SK-N-SH (cell line): ENCODE results near the gene CKAP2. TPM values are rescaled to one million over a fixed set of nuclear protein-coding genes. Genes with fewer than 3 reads are reported as not detected.
"Not testable (repeated sequence)": the region's sequence is repeated elsewhere in the genome, so short reads cannot be mapped to it uniquely, and the experiment has no call there.

ENCODE experiments used
- CTCF ChIA-PET: fragments of 300-600, 350-600 bp; formaldehyde crosslinking; extraction: SDS; loops from one replicate; lab custom pipeline; 2021; lab: Yijun Ruan, JAX
- POLR2A ChIA-PET: fragments of 350-600 bp; sonication (Branson Sonifier 250); formaldehyde crosslinking; extraction: SDS; loops from one replicate; lab custom pipeline; 2020; ENCODE audit warnings: antibody characterized with exemption, inconsistent platforms; lab: Yijun Ruan, JAX
- DNase-seq: peaks from one replicate; pipeline ENCODE4 v3.0.0; 2012
- H2AFZ ChIP-seq: fragments of 200-600 bp; sonication (generic); 2 replicates; pipeline ENCODE4 v1.8.1; 2016; ENCODE audit warnings: antibody characterized with exemption, mild to moderate bottlenecking, low read depth
- H3F3A ChIP-seq: fragments of 200-600 bp; sonication (generic); replicated peaks from 2 replicates; pipeline ENCODE3; 2016; ENCODE audit warnings: antibody characterized with exemption, mild to moderate bottlenecking; ENCODE audit not compliant: insufficient read depth
- H3K27ac ChIP-seq, 2 experiments: fragments of 200-500 bp in 1 of 2; fragments of 200-600 bp in 1 of 2; sonication (Bioruptor generic) in 1 of 2; sonication (generic), shearing (Covaris generic) in 1 of 2; 2 replicates each; pipeline versions ENCODE4 v1.5.1 to v1.6.1; 2014 to 2016; ENCODE audit warnings: low read depth in 2 of 2, inconsistent platforms in 1 of 2, low read length in 1 of 2, mild to moderate bottlenecking in 1 of 2, mixed read lengths in 1 of 2
- H3K27me3 ChIP-seq: fragments of 200-600 bp; sonication (generic), shearing (Covaris generic); 2 replicates; pipeline ENCODE4 v1.6.1; 2016; ENCODE audit warnings: mixed run types; ENCODE audit not compliant: insufficient read depth
- H3K36me3 ChIP-seq, 2 experiments: fragments of 200-500 bp in 1 of 2; fragments of 200-600 bp in 1 of 2; sonication (Bioruptor generic) in 1 of 2; sonication (generic) in 1 of 2; replicated peaks in 1 of 2; 2 replicates each; pipeline versions ENCODE3 to v1.5.1; 2014 to 2016; ENCODE audit warnings: low read length in 1 of 2, mild to moderate bottlenecking in 1 of 2; ENCODE audit not compliant: insufficient read depth in 2 of 2, control insufficient read depth in 1 of 2
- H3K4me1 ChIP-seq, 2 experiments: fragments of 200-500 bp in 1 of 2; fragments of 200-600 bp in 1 of 2; sonication (Bioruptor generic) in 1 of 2; sonication (generic), shearing (Covaris generic) in 1 of 2; 2 replicates each; pipeline versions ENCODE4 v1.5.1 to v1.6.1; 2014 to 2016; ENCODE audit warnings: low read depth in 1 of 2, low read length in 1 of 2, mixed run types in 1 of 2; ENCODE audit not compliant: insufficient read depth in 2 of 2, control insufficient read depth in 1 of 2
- H3K4me2 ChIP-seq: fragments of 200-600 bp; sonication (generic), shearing (Covaris generic); 2 replicates; pipeline ENCODE4 v1.6.1; 2017; ENCODE audit warnings: mixed run types
- H3K4me3 ChIP-seq, 2 experiments: fragments of 200-500 bp in 1 of 2; fragments of 200-600 bp in 1 of 2; sonication (Bioruptor generic) in 1 of 2; sonication (generic), shearing (Covaris generic) in 1 of 2; 2 replicates each; pipeline versions ENCODE4 v1.5.1 to v1.8.1; 2014 to 2016; ENCODE audit warnings: low read depth in 2 of 2, inconsistent platforms in 1 of 2, low read length in 1 of 2, mild to moderate bottlenecking in 1 of 2, mixed read lengths in 1 of 2, moderate library complexity in 1 of 2
- H3K79me2 ChIP-seq: fragments of 200-600 bp; sonication (generic); 2 replicates; pipeline ENCODE4 v1.8.1; 2017; ENCODE audit warnings: mild to moderate bottlenecking; ENCODE audit not compliant: insufficient read depth
- H3K9ac ChIP-seq: fragments of 200-600 bp; sonication (generic); 2 replicates; pipeline ENCODE4 v1.6.1; 2017; ENCODE audit warnings: mixed run types
- H3K9me2 ChIP-seq: fragments of 200-600 bp; sonication (generic); 2 replicates; pipeline ENCODE4 v1.6.1; 2017; ENCODE audit warnings: mixed run types
- H3K9me3 ChIP-seq: fragments of 200-600 bp; sonication (generic); 2 replicates; pipeline ENCODE4 v1.6.1; 2017; ENCODE audit warnings: mixed run types, mild to moderate bottlenecking, moderate library complexity
- H4K20me1 ChIP-seq: fragments of 200-600 bp; sonication (generic); 2 replicates; pipeline ENCODE4 v1.6.1; 2017; ENCODE audit warnings: mild to moderate bottlenecking, mixed run types; ENCODE audit not compliant: insufficient read depth
- WGBS: methylation state at CpG from one replicate; pipeline ENCODE4 v1.1.6; 2017; ENCODE audit warnings: low lambda C conversion rate; 5-methylcytosine and 5-hydroxymethylcytosine counted together
- polyA plus RNA-seq, 3 experiments: library from polyadenylated mRNA; depleted of rRNA; stranded (reverse); fragments of >200 nt; gene quantifications; 2 replicates each; pipeline ENCODE4 v1.2.3, GENCODE V29; 2012

Gene CKAP2
- polyA plus RNA-seq, 1 of the 3 experiments (the other 2 are of a cell fraction), result 7.1 TPM

DNA sequence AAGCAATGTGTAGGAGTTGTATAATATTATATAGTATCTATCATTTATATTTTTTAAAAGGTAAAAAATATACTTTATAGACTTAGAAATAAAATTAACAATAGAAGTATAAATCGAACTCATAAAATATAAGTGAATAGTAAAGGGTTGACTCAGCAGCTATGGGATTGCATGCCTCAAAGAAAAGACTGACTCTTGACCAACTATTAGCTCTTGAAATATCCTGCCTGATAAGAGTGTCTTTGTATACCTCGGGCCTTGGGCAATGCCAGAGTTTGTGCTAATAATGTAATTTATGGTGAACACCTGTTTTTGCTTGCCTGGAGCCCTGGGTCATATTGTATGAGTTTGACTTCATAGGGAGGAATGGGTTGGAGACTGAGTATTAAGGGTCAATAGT, 31.8 kb downstream of the CKAP2 start:
- H3K4me1 ChIP-seq, H3K27me3 ChIP-seq, H3K9ac ChIP-seq, H3K4me2 ChIP-seq, H3K4me3 ChIP-seq, H2AFZ ChIP-seq, H3K9me2 ChIP-seq, H3K36me3 ChIP-seq, DNase-seq, H3K79me2 ChIP-seq, H3K9me3 ChIP-seq, CTCF ChIA-PET, H4K20me1 ChIP-seq, H3K27ac ChIP-seq, POLR2A ChIA-PET, H3F3A ChIP-seq: not testable (repeated sequence)
- 12% methylated on average over 2 of the region's 2 CpGs for WGBS

DNA sequence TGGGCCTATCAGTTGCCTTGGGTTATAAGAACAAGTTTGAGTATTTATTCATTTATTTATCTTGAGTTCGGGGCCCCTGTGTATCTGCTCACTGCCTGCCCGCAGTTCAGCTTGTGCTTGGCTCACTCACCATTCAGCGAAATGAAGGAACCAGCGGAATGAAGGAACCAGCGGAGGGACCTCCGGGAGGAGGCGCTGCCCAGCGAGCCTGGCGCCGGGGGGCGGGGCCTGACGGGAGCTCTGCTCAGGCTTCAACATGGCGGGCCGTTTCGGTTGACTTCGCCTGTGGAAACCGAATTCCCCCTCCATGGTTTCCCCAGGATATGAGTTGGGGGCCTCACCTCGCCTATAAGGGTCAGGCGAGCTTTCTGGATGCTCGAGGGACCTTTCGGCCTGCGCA, 33.5 kb downstream of the CKAP2 start:
- H3K9ac ChIP-seq, H4K20me1 ChIP-seq, H3K79me2 ChIP-seq, H3K4me2 ChIP-seq, H3K9me3 ChIP-seq, H3K4me3 ChIP-seq, H3K9me2 ChIP-seq, H3K27ac ChIP-seq, H3K36me3 ChIP-seq, POLR2A ChIA-PET, H2AFZ ChIP-seq, H3K4me1 ChIP-seq, CTCF ChIA-PET, H3K27me3 ChIP-seq, DNase-seq, H3F3A ChIP-seq: not testable (repeated sequence)
- no CpG with 5 or more reads among the region's 22 CpGs for WGBS

GRCh38 chr13:52491015-52491414, 35.7 kb downstream of the CKAP2 start:
- H3K4me3 ChIP-seq, H4K20me1 ChIP-seq, H3K36me3 ChIP-seq, H3K79me2 ChIP-seq, CTCF ChIA-PET, H3K27me3 ChIP-seq, H2AFZ ChIP-seq, H3K4me2 ChIP-seq, DNase-seq, H3K9me2 ChIP-seq, H3K4me1 ChIP-seq, H3F3A ChIP-seq, H3K9me3 ChIP-seq, H3K9ac ChIP-seq, H3K27ac ChIP-seq, POLR2A ChIA-PET: not testable (repeated sequence)
- WGBS, result 62% methylated on average over 3 of the region's 5 CpGs

- WGBS, result 41% methylated on average over 5 of the region's 5 CpGs
- H3K36me3 ChIP-seq, H3K27ac ChIP-seq, H3K4me3 ChIP-seq, H3K4me2 ChIP-seq, H4K20me1 ChIP-seq, H3K9me3 ChIP-seq, H2AFZ ChIP-seq, POLR2A ChIA-PET, DNase-seq, H3K27me3 ChIP-seq, CTCF ChIA-PET, H3K79me2 ChIP-seq, H3K9me2 ChIP-seq, H3F3A ChIP-seq, H3K4me1 ChIP-seq, H3K9ac ChIP-seq: not testable (repeated sequence)
Observed at GRCh38 chr13:52494241-52494640, 39.0 kb downstream of the CKAP2 start.

DNA sequence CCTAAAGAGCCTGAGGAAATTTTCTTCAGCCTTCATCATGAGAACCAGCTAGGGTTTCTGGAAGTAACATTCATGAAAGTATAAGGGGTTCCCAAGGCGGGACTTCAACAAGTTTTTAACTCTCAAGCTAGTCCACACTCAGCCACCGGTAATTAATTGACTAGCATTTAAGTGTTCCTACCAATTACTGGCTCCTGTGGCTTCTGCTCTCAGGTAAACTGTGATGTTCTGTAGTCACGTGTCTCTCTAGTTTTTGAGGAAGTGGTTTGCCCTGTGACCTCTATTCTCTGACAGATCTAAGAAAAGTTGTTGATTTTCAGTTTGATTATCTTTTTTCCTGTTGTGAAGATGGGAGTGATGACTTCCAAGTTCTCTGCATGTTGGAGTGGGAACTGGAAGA, 42.7 kb downstream of the CKAP2 start:
- H3K4me1 ChIP-seq, H2AFZ ChIP-seq, CTCF ChIA-PET, DNase-seq, H3K27ac ChIP-seq, H3K27me3 ChIP-seq, H3K4me3 ChIP-seq, H3K79me2 ChIP-seq, H3F3A ChIP-seq, H3K4me2 ChIP-seq, H4K20me1 ChIP-seq, POLR2A ChIA-PET, H3K9me3 ChIP-seq, H3K9me2 ChIP-seq, H3K36me3 ChIP-seq, H3K9ac ChIP-seq: not testable (repeated sequence)
- 52% methylated on average over 3 of the region's 3 CpGs for whole genome bisulfite sequencing

- H3K36me3 ChIP-seq, H3F3A ChIP-seq, H3K9me3 ChIP-seq, H3K4me2 ChIP-seq, H3K4me1 ChIP-seq, CTCF ChIA-PET, H3K27ac ChIP-seq, H3K27me3 ChIP-seq, H3K4me3 ChIP-seq, H3K9me2 ChIP-seq, POLR2A ChIA-PET, H3K9ac ChIP-seq, H2AFZ ChIP-seq, H3K79me2 ChIP-seq, DNase-seq, H4K20me1 ChIP-seq: not testable (repeated sequence)
- 18% methylated on average over 7 of the region's 7 CpGs for WGBS
Observed at GRCh38 chr13:52502277-52502676, 47.0 kb downstream of the CKAP2 start.

- H3F3A ChIP-seq, CTCF ChIA-PET, H2AFZ ChIP-seq, H3K36me3 ChIP-seq, H3K9me2 ChIP-seq, H4K20me1 ChIP-seq, POLR2A ChIA-PET, H3K27me3 ChIP-seq, H3K4me1 ChIP-seq, H3K27ac ChIP-seq, H3K4me2 ChIP-seq, H3K9ac ChIP-seq, H3K9me3 ChIP-seq, H3K79me2 ChIP-seq, DNase-seq, H3K4me3 ChIP-seq: not testable (repeated sequence)
- WGBS, result no CpG with 5 or more reads among the region's 1 CpG
Observed at GRCh38 chr13:52505843-52506242, 50.6 kb downstream of the CKAP2 start.
